Stimulated activated naive CD4-positive, alpha-beta T cell (primary cell): ENCODE results near the gene MAML2.

ENCODE experiments used
- DNase-seq, 6 experiments: peaks; one replicate each; lab custom pipeline; 2025; lab: John Stamatoyannopoulos, UW

MAML2 gene

DNA sequence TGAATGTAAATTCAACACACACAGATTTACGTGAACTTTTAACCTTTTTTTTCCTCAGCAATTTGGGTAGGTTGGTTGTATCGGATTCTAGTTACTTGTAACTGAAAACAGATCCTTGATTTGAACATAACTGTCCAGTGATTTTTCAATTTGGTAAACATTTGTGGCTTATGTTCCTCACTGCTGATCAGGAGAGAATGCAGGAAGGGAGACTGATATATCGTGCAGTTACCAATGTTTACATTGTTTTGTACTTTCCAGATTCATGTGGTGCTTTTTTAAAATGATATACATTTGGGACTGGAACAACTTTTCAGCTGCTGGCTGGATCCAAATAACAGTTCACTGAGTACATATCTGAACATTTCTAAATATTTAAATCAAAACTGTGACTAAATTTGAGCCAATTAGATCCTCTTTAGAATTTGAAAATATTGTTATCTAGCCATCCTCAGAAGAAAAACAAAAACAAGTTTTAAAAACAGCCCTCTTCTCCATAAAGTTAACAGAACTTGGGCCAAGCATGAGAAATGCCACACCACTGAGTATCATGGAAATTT is 334.8 kb downstream of the MAML2 start:
- no peak for DNase-seq

GRCh38 chr11:96006037-96006436 is 337.0 kb downstream of the MAML2 start:
- no peak for DNase-seq

- no peak for DNase-seq
These were observed 338.1 kb downstream of the MAML2 start for GRCh38 chr11:96004862-96005261.

- DNase-seq = no peak
These were observed 340.2 kb downstream of the MAML2 start for GRCh38 chr11:96002754-96003290.

DNA sequence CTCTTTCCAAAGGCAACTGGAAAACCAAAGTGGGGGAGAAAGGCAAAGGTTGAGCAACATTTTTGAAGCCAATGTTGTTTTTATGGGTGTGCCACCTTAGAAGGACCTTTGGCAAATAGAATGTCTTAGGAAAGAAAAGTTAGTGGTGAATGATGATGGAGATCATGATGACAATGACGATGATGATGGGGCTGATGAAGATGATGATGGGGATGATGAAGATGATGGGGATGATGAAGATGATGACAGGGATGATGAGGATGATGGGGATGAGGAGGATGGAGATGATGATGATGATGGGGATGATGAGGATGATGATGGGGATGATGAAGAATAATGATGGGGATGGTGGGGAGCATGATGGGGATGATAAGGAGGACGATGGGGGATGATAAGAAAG is 340.7 kb downstream of the MAML2 start:
- no peak for DNase-seq

GRCh38 chr11:96001037-96001436 is 342.0 kb downstream of the MAML2 start:
- DNase-seq = no peak

DNA sequence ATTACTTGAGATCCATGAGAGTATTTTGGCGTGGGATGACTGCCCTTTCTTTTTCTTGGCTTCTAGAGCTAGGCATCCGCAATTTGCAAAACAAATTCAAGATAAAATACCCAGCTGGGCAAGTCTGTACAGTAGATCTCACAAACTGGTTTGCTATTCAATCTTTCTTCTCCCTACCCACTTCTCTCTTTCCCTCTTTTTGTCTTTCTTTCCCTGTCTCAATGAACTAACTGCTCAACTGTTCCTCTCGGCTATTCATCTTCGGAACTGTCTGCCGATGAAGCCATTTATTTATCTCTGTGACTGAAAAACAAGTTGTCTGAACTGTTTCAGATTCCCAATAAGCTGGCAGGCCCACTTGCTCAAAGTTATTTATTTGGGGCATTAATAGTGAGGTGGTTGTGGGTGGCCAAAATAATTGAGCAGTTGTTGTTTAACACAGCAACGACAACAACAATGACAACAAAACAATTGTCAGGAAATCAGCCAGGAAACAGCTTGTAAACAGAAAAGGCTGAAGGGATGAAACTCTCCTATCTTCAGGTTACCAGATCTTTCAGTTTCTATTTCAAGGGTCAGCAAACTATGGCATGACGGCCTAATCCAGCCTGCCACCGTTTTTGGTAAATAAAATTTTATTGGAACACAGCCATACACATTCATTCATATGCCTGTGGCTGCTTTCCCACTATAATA is 343.1 kb downstream of the MAML2 start:
- DNase-seq = no peak

DNA sequence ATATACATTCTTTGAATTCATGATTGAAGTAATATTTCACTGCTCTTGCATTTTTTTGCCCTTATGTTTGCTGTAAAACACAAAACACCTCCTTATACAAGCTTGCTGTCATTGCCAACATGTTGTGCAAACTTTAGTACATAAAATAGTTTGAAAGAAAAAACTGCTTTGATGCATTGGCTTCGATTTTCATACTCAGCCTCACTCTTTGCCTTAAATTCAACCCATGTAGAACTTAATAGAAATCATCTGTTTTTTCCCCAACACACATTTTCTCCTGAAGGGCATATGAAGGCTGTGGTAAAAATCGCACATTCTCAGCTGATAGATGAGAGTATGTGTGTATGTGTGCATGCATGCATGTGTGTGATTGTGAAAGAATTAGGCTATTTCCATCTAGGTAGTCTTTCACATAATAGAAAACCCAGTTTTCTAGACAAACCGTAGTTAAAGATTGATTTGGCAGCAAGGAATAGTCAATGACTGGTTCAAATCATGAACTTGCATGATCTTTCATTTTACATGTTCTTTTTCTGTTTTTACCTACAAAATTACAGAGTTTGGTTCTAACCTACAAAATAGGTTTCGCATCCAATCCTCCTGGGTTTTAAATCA is 346.3 kb downstream of the MAML2 start:
- DNase-seq = no peak

DNA sequence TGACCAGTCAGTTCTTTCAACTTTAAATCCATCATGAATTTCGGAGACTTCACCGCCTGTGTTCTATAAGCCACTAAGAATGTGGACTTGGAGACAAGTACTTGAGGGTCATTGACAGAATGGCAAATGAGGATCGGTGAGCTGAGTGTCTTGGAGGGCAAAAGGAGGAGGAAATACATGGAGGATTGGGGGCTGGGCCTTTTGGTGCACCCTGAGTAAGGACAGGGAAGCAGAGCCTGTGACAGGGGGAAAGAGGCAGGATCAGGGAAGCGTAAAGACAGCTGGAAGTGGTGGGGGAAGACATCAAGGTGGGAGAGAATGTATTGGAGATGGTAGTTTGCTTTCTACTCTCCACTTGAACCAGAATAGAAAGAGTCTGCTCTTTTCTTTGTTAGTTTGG is 348.7 kb downstream of the MAML2 start:
- DNase-seq = no peak

- no peak for DNase-seq
These were observed 349.3 kb downstream of the MAML2 start for GRCh38 chr11:95993438-95994298.

- no peak for DNase-seq
These were observed 351.4 kb downstream of the MAML2 start for GRCh38 chr11:95991545-95991944.

DNA sequence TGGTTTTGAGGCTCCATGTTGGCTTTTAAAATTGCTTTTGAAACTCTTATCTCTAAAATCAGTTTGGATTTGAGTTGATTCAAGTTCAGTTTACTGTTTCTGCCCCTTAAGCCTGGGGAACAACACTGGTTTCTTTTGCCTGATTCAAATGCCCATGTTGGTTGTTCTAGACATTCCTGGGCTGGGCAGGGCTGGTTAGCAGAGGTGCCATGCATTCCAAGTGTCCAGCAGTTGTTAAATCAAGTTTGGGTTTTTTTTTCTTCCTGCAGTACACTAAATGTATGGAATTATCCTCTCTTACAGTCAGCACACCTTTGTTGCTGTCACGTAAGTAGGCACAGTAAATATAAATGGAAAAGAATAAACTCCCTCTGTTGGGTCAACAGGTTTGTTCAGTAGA is 351.9 kb downstream of the MAML2 start:
- no peak for DNase-seq

- no peak for DNase-seq
These were observed 353.2 kb downstream of the MAML2 start for GRCh38 chr11:95989780-95990179.

DNA sequence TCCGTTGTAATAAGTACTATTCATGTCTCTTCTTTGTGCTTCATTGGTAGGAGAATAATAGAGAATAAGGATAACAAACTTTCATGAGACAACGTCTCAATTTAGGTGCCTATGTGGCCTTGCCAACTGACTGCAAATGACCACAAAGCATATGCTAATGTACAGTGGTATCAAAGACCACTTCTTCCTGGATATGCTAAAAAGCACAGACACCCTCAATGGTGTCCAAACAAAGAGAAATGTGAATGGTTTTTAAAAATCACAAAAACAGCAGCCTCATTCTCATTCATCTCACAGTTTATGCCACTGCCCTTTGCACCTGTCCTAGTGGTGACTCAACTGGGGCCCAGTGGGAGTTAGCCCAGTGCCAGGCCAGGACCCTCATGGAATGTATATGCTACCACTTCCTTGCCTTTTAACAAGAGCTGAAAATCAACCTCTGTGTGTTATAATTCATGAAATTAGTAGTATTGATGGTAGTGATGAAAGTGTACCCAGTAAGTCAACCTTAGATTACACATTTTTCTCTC is 353.9 kb downstream of the MAML2 start:
- DNase-seq = no peak

DNA sequence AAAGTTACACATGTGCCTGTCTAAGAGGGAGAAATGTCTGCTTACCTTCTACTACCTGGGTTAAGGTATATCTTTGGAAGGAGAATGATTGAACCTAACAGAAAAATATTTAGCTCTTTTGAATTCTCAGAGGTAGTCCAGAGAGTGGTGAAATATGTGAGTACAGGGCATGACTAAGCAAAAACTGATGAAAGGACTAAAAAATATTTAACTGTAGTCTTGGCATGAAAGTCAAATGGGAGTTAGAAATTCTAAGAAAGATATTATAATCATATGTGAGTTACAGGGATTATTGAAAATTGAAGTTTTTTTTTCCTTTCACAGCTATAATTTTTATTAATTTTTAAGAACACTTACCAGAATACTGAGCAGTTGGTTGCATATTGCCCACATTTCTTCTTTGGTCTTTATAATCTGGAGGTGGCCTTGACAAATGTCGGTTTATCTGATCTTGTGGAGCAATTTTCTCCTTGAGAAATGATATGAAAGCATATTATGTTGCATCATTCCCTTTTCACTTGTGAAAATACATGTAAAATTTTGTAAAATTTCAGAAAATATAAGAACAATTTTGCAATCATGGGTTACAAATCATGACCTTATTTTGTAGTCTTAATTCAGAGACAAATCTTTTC is 357.7 kb downstream of the MAML2 start:
- DNase-seq = no peak

DNA sequence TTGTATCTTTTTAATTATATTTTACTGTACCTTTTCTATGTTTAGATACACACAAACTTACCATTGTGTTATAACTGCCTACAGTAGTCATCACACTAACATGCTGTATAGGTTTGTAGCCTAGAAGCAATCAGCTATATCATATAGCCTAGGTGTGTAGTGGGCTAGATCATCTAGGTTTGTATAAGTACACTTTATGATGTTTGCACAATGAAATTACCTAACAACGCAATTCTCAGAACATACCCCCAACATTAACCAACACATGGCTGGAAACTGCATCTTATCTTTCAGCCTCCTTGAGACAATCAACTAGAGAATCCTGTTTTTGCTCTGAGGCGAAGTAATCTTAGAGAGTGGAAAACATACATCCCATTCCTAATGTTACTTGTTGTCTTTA is 358.9 kb downstream of the MAML2 start:
- DNase-seq = no peak

DNA sequence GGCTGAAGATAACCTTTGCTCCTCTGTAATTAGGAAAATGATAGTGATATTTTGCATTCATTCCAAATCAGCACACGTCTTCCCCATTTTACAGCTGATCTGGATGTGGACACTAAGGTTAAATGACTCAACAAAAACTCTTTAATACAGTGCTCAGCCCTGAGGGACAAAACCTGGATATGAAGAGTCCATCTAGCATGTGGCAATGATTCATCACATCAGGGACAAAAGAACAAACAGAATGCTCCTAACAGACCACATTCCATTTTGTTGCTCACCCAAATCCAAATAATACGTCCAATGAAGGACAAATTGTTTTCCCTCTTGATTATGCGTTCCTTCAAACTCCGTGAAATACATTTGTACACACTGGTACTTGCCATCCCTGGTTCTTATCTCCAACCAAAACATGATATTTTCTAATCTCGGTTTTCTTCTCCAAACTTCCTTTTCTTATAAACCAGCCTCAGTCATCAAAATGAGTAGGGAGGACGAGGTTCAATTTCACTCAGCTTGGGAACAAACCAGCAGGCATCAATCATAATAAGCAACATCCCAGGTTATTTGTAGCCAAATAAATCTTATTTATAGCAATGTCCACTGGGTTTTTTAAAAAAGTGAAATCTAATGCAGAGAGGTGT is 365.3 kb downstream of the MAML2 start:
- no peak for DNase-seq

GRCh38 chr11:95976550-95976949 is 366.4 kb downstream of the MAML2 start:
- DNase-seq = no peak

GRCh38 chr11:95975343-95975742 is 367.7 kb downstream of the MAML2 start:
- DNase-seq = no peak

GRCh38 chr11:95972060-95972459 is 370.9 kb downstream of the MAML2 start:
- no peak for DNase-seq

GRCh38 chr11:95968585-95968984 is 374.4 kb downstream of the MAML2 start:
- DNase-seq = no peak
